ENCODE measurements around the gene DCANP1.

GRCh38 chr5:135443161-135443960 is 3.8 kb downstream of the DCANP1 start:
- TF ChIP-seq CTCF (conservative IDR thresholded peaks at IDR 0.05) = no peak
- TF ChIP-seq ZFX (IDR thresholded peaks at IDR 0.05) = no peak

Measured in C4-2B (cell line).